ENCODE measurements around the gene MIS18A. TPM values are rescaled to one million over a fixed set of nuclear protein-coding genes. Genes with fewer than 3 reads are reported as not detected.

The MIS18A gene
- total RNA-seq, 4 donors from 2014 or later = 0.51 to 2.7 (median 0.87) TPM

DNA sequence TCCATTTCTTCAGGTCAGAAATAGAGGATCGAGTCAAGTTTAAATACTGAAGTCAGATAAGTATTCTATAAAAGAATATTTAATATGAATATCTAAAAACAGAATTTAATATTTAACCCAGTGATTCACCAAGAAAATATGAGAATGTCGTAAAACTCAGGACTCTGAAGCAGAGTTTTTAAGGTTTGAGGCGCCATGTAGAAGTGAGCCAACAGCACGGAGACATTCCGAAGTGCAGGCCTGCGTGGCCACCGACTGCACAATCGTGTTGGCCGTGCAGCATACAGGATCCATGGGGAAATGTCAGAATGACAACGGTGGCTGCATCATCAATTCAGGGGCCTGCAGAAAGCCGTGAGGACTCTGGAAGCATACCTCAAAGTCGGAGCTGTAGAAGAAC lies 43.3 kb upstream of the MIS18A start:
- Histone ChIP-seq H3K9me3 (no peaks in the 10 kb centered on the region), H3K4me1 (no peaks in the 10 kb centered on the region), H3K27me3 (no peaks in the 10 kb centered on the region), H3K27ac (no peak overlapping the region), H3K36me3 (peaks cover 5 to 87% of the 10 kb centered on the region in 2 donors), H3K4me3 (no peak overlapping the region)
- ATAC-seq (no peak), DNase-seq (no peak)
- intact Hi-C loops (cut with DNase I; ENCODE audit: low total_unique reads) (no loop called here), in situ Hi-C loops (cut with MboI; ENCODE audit: low sequenced_read_pairs in 4 of 4) (no loop called here)
- TF ChIP-seq POLR2A (IDR thresholded peaks at IDR 0.05) = no peak
- no peak for TF ChIP-seq CTCF (IDR thresholded peaks at IDR 0.05 in 4 of 5, conservative IDR thresholded peaks at IDR 0.05 in 1 of 5)

DNA sequence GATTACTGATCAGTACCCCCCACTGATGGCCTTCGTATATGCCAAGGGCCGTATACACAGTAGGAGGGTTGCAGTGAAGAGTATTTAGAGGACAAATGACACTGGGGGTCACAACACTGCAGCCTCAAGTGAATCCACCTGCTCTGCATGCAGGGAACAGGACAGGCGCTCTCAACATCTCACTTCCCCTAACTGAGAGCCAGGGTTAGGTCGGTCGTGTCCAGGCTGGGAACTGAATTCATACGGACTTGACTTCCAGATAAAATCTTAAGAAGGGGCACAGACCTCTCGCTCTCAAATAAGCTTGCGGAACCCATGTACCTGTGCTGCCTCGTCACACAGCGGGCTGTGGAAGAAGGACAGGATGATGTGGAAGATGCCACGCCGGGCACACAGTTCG lies 42.6 kb upstream of the MIS18A start:
- Histone ChIP-seq H3K4me1 (no peaks in the 10 kb centered on the region), H3K9me3 (no peaks in the 10 kb centered on the region), H3K27me3 (no peaks in the 10 kb centered on the region), H3K27ac (no peak overlapping the region), H3K36me3 (peaks cover 5 to 93% of the 10 kb centered on the region in 2 donors), H3K4me3 (no peak overlapping the region)
- in situ Hi-C loops (cut with MboI; ENCODE audit: low sequenced_read_pairs in 4 of 4) = no loop called here
- no peak for TF ChIP-seq POLR2A (IDR thresholded peaks at IDR 0.05)
- no peak for TF ChIP-seq CTCF (IDR thresholded peaks at IDR 0.05 in 4 of 5, conservative IDR thresholded peaks at IDR 0.05 in 1 of 5)
- intact Hi-C loops (cut with DNase I; ENCODE audit: low total_unique reads) = no loop called here
- no peak for DNase-seq
- no peak for ATAC-seq

- TF ChIP-seq POLR2A (IDR thresholded peaks at IDR 0.05) = no peak
- no peak for TF ChIP-seq CTCF (IDR thresholded peaks at IDR 0.05 in 4 of 5, conservative IDR thresholded peaks at IDR 0.05 in 1 of 5)
- no peaks in the 10 kb centered on the region for H3K27me3 ChIP-seq
- DNase-seq (no peak), ATAC-seq (no peak)
- no peak overlapping the region for H3K4me3 ChIP-seq
- H3K9me3 ChIP-seq = no peaks in the 10 kb centered on the region
- peaks cover 5 to 100% of the 10 kb centered on the region in 2 donors for H3K36me3 ChIP-seq
- H3K27ac ChIP-seq = no peak overlapping the region
- H3K4me1 ChIP-seq = no peaks in the 10 kb centered on the region
- intact Hi-C loops (cut with DNase I; ENCODE audit: low total_unique reads) (no loop called here), in situ Hi-C loops (cut with MboI; ENCODE audit: low sequenced_read_pairs in 4 of 4) (no loop called here)
Observed at GRCh38 chr21:32320726-32321125, 41.9 kb upstream of the MIS18A start.

- H3K4me3 ChIP-seq = no peak overlapping the region
- intact Hi-C loops (cut with DNase I; ENCODE audit: low total_unique reads) = no loop called here
- no peaks in the 10 kb centered on the region for H3K9me3 ChIP-seq
- ATAC-seq (no peak), DNase-seq (no peak)
- no peak for TF ChIP-seq POLR2A (IDR thresholded peaks at IDR 0.05)
- TF ChIP-seq CTCF (IDR thresholded peaks at IDR 0.05 in 4 of 5, conservative IDR thresholded peaks at IDR 0.05 in 1 of 5) = no peak
- H3K4me1 ChIP-seq = no peaks in the 10 kb centered on the region
- H3K27ac ChIP-seq = no peak overlapping the region
- H3K36me3 ChIP-seq = peaks cover 5 to 98% of the 10 kb centered on the region in 2 donors
- H3K27me3 ChIP-seq = no peaks in the 10 kb centered on the region
- in situ Hi-C loops (cut with MboI; ENCODE audit: low sequenced_read_pairs in 4 of 4) = no loop called here
Observed at GRCh38 chr21:32320059-32320458, 41.2 kb upstream of the MIS18A start.

- no peak overlapping the region for H3K4me3 ChIP-seq
- H3K36me3 ChIP-seq = peaks cover 5 to 98% of the 10 kb centered on the region in 2 donors
- ATAC-seq = no peak
- no peak overlapping the region for H3K27ac ChIP-seq
- no peak for TF ChIP-seq POLR2A (IDR thresholded peaks at IDR 0.05)
- no peak for TF ChIP-seq CTCF (IDR thresholded peaks at IDR 0.05 in 4 of 5, conservative IDR thresholded peaks at IDR 0.05 in 1 of 5)
- H3K4me1 ChIP-seq = no peaks in the 10 kb centered on the region
- no peaks in the 10 kb centered on the region for H3K9me3 ChIP-seq
- no peaks in the 10 kb centered on the region for H3K27me3 ChIP-seq
- intact Hi-C loops (cut with DNase I; ENCODE audit: low total_unique reads) (no loop called here), in situ Hi-C loops (cut with MboI; ENCODE audit: low sequenced_read_pairs in 4 of 4) (no loop called here)
- no peak for DNase-seq
Observed at GRCh38 chr21:32319012-32319411, 40.2 kb upstream of the MIS18A start.

All from gastrocnemius medialis (tissue), 4 donors.